Ammon's horn (tissue), 1 donor: Measurements from ENCODE around the gene WNT7A.
A peak's percentile ranks its signal among the peaks of the same experiment; 100 is the strongest.

Experiments
- DNase-seq: peaks from one replicate; pipeline ENCODE4 v3.0.0-alpha.2; 2016; ENCODE audit warnings: low spot score

The WNT7A gene

GRCh38 chr3:13884851-13885703, 5.2 kb upstream of the WNT7A start:
- no peak for DNase-seq

GRCh38 chr3:13883681-13884080, 3.8 kb upstream of the WNT7A start:
- DNase-seq, result no peak

- no peak for DNase-seq
Observed at GRCh38 chr3:13882876-13883275, 3.0 kb upstream of the WNT7A start.

- DNase-seq, result no peak
Observed at GRCh38 chr3:13881536-13882410, 1.9 kb upstream of the WNT7A start.

GRCh38 chr3:13880811-13881156, 913 bp upstream of the WNT7A start:
- DNase-seq, result no peak

- no peak for DNase-seq
Observed at GRCh38 chr3:13879102-13879945, 547 bp downstream of the WNT7A start.

GRCh38 chr3:13878281-13879101, 1.4 kb downstream of the WNT7A start:
- no peak for DNase-seq

- DNase-seq, result no peak
Observed at GRCh38 chr3:13877911-13878280, 2.0 kb downstream of the WNT7A start.

GRCh38 chr3:13876451-13877100, 3.3 kb downstream of the WNT7A start:
- no peak for DNase-seq

- DNase-seq, result peak; percentile 42
Observed at GRCh38 chr3:13874891-13875290, 5.0 kb downstream of the WNT7A start.

- no peak for DNase-seq
Observed at GRCh38 chr3:13873818-13874217, 6.1 kb downstream of the WNT7A start.

- peak; percentile 69 for DNase-seq
Observed at GRCh38 chr3:13872451-13872850, 7.4 kb downstream of the WNT7A start.

GRCh38 chr3:13871791-13872190, 8.1 kb downstream of the WNT7A start:
- no peak for DNase-seq

GRCh38 chr3:13870902-13871301, 9.0 kb downstream of the WNT7A start:
- no peak for DNase-seq

- DNase-seq, result no peak
Observed at GRCh38 chr3:13869761-13870343, 10.0 kb downstream of the WNT7A start.

- DNase-seq, result no peak
Observed at GRCh38 chr3:13868844-13869724, 10.8 kb downstream of the WNT7A start.

GRCh38 chr3:13867732-13868131, 12.1 kb downstream of the WNT7A start:
- peak; percentile 20 for DNase-seq

GRCh38 chr3:13866041-13866965, 13.6 kb downstream of the WNT7A start:
- DNase-seq, result no peak
